BJ (cell line): Measurements from ENCODE around the gene CST8. TPM values are rescaled to one million over a fixed set of nuclear protein-coding genes. Genes with fewer than 3 reads are reported as not detected.

ENCODE experiments used
- CTCF ChIA-PET: fragments of 350-600 bp; formaldehyde crosslinking; extraction: SDS; loops from one replicate; lab custom pipeline; 2021; ENCODE audit warnings: antibody characterized with exemption, inconsistent platforms; lab: Yijun Ruan, JAX
- POLR2A ChIA-PET: fragments of 300-600 bp; sonication (Branson Sonifier 250); formaldehyde crosslinking; extraction: SDS; loops from one replicate; lab custom pipeline; 2021; ENCODE audit warnings: antibody characterized with exemption; lab: Charles Lee
- DNase-seq: peaks from one replicate; pipeline ENCODE4 v3.0.0-alpha.2; 2011; ENCODE audit warnings: low read depth
- H3K27me3 ChIP-seq: 2 replicates; pipeline ENCODE4 v1.6.0; 2011; ENCODE audit warnings: low read length; ENCODE audit not compliant: control insufficient read depth, insufficient read depth
- H3K36me3 ChIP-seq: 2 replicates; pipeline ENCODE4 v1.5.1; 2011; ENCODE audit warnings: low read length; ENCODE audit not compliant: control insufficient read depth, insufficient read depth
- H3K4me3 ChIP-seq: 2 replicates; pipeline ENCODE4 v1.5.1; 2011; ENCODE audit warnings: low read depth, mild to moderate bottlenecking, control low read depth, low read length
- CTCF ChIP-seq: IDR thresholded peaks from 2 replicates; pipeline ENCODE4 v1.5.1; 2011; ENCODE audit warnings: low read depth, mild to moderate bottlenecking, control low read depth, inconsistent platforms, low read length, moderate library complexity; ENCODE audit not compliant: insufficient read depth
- polyA plus RNA-seq: library from polyadenylated mRNA; depleted of rRNA; stranded (reverse); fragments of >200 nt; gene quantifications from 2 replicates; pipeline ENCODE4 v1.2.3, GENCODE V29; 2011

CST8 gene
- polyA plus RNA-seq, 1 experiment, result not detected

DNA sequence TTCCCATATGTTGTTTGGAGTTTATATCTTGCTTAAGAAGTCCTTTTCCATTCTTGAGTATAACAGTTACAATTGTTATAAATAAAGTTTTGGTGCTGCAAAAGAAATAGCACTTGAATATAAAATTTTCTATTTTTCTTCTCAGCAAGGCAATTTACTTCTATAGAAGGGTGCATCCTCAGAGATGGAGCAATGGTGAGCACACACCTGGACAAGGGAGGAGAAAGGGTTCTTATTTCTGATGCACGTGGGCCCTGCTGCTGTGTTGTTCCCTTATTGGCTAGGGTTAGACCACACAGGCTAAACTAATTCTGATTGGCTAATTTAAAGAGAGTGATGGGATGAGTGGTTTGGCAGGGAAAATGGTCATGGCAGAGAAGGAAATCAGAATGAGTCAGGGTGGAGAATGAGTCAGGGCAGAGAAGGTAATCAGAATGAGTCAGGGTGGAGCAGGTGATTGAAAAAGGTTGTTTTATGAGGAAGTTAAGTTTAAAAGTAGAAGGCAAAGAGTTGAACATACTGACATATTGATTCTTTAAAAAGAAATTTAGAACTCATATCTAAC is 38.0 kb downstream of the CST8 start:
- H3K36me3 ChIP-seq, result no peaks in the 10 kb centered on the region
- POLR2A ChIA-PET, result no interaction called here
- CTCF ChIA-PET, result no interaction called here
- H3K4me3 ChIP-seq, result no peak overlapping the region
- TF ChIP-seq CTCF, result no peak
- H3K27me3 ChIP-seq, result no peaks in the 10 kb centered on the region; the same call in 1 of the 2 replicates
- no peak for DNase-seq

- H3K4me3 ChIP-seq, result no peak overlapping the region
- TF ChIP-seq CTCF, result no peak
- no peak for DNase-seq
- no peaks in the 10 kb centered on the region for H3K27me3 ChIP-seq
- POLR2A ChIA-PET, result no interaction called here
- no peaks in the 10 kb centered on the region for H3K36me3 ChIP-seq
- CTCF ChIA-PET, result no interaction called here
Observed at GRCh38 chr20:23530937-23531567, 40.1 kb downstream of the CST8 start.

DNA sequence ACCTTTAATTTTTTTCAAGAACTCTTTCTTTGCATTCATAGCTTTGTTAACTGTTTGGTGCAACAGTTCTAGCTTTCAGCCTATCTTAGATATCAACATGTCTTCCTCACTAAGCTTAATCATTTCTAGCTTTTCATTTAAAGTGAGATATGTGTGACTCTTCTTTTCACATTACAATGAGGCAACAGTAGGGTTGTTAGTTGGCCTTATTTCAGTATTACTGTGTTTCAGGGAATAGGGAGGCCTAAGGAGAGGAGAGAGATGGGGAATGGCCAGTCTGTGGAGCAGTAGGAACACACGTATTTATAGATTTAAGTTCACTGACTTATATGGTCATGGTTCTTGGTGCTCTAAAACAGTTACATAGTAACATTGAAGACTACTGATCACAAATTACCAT is 41.6 kb downstream of the CST8 start:
- H3K36me3 ChIP-seq, result no peaks in the 10 kb centered on the region
- DNase-seq, result no peak
- no peaks in the 10 kb centered on the region for H3K27me3 ChIP-seq
- no peak for TF ChIP-seq CTCF
- ChIA-PET CTCF (no interaction called here), POLR2A (no interaction called here)
- no peak overlapping the region for H3K4me3 ChIP-seq

DNA sequence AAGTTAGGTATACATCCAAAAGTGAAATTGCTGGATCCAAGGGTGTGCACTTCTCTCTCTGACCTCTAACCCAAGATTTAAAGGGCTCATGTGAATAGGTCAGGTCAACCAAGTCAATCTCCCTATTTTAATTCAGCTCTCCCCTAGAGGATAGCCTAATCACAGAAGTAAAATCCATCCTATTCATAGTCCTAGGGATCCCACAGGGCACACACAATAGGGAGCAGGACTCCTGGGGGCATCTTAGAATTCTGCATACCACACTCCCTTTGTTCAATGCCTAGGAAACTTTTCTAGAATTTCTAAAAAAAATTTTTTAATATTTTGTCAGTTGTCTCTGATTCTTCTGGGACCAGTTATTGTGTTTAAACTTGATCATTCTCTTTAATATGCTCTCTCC is 42.2 kb downstream of the CST8 start:
- POLR2A ChIA-PET, result no interaction called here

More for the DNA sequence above, 42.2 kb downstream of the CST8 start:
- H3K4me3 ChIP-seq, result no peak overlapping the region
- H3K36me3 ChIP-seq, result no peaks in the 10 kb centered on the region
- no peaks in the 10 kb centered on the region for H3K27me3 ChIP-seq
- CTCF ChIA-PET, result no interaction called here
- no peak for TF ChIP-seq CTCF
- DNase-seq, result no peak
